HG02970 (cell line): ENCODE results near the gene HOXD9.

Source experiments
- ATAC-seq: cut with Tn5 transposase; IDR thresholded peaks from one replicate; pipeline ENCODE4 v1.9.1; 2021; ENCODE audit warnings: mild to moderate bottlenecking, moderate library complexity, moderate number of reproducible peaks; ENCODE audit not compliant: unreplicated experiment, low FRiP score

Gene HOXD9

GRCh38 chr2:176097820-176098365 is 24.6 kb upstream of the HOXD9 start:
- ATAC-seq: no peak

- no peak for ATAC-seq
Observed at GRCh38 chr2:176098366-176099158, 24.0 kb upstream of the HOXD9 start.

GRCh38 chr2:176099159-176099727 is 23.3 kb upstream of the HOXD9 start:
- ATAC-seq: no peak

GRCh38 chr2:176099728-176100546 is 22.6 kb upstream of the HOXD9 start, which contains the start of gene HOXD12:
Gene HOXD12, plus strand, starts transcription at chr2:176099795. Its CDS starts 7 bp downstream, at chr2:176099802.
- no peak for ATAC-seq

GRCh38 chr2:176100547-176101140 is 21.9 kb upstream of the HOXD9 start:
- ATAC-seq: no peak

GRCh38 chr2:176101216-176101830 is 21.2 kb upstream of the HOXD9 start:
- ATAC-seq: no peak

GRCh38 chr2:176101842-176102241 is 20.7 kb upstream of the HOXD9 start:
- ATAC-seq: no peak

GRCh38 chr2:176102309-176102866 is 20.1 kb upstream of the HOXD9 start:
- ATAC-seq: no peak

- no peak for ATAC-seq
Observed at GRCh38 chr2:176103194-176103593, 19.3 kb upstream of the HOXD9 start.

GRCh38 chr2:176103742-176104315 is 18.7 kb upstream of the HOXD9 start:
- ATAC-seq: no peak

GRCh38 chr2:176104316-176105077 is 18.0 kb upstream of the HOXD9 start:
- ATAC-seq: no peak

- no peak for ATAC-seq
Observed at GRCh38 chr2:176105078-176105729, 17.3 kb upstream of the HOXD9 start.

GRCh38 chr2:176105730-176106580 is 16.6 kb upstream of the HOXD9 start:
- ATAC-seq: no peak

GRCh38 chr2:176106581-176107539 is 15.7 kb upstream of the HOXD9 start, which contains the start of gene HOXD11:
Gene HOXD11, plus strand, starts transcription at chr2:176107280. Its CDS starts 76 bp downstream, at chr2:176107356.
- ATAC-seq: no peak

GRCh38 chr2:176107731-176108181 is 14.8 kb upstream of the HOXD9 start:
- no peak for ATAC-seq
